B cell (primary cell): Measurements from ENCODE around the gene OTUD6A. TPM values are rescaled to one million over a fixed set of nuclear protein-coding genes. Genes with fewer than 3 reads are reported as not detected.

Source experiments
- ATAC-seq: fragments of 200-7000 bp; cut with Tn5 transposase; one replicate; pipeline ENCODE4 v1.10.0; 2021; ENCODE audit warnings: low read depth, mild to moderate bottlenecking, moderate number of reproducible peaks, moderate library complexity
- CTCF ChIA-PET: fragments of 350-600 bp; sonication (Branson Sonifier 250); formaldehyde crosslinking; loops from one replicate; lab custom pipeline; 2021; ENCODE audit warnings: antibody characterized with exemption, inconsistent platforms; lab: Charles Lee
- POLR2A ChIA-PET: fragments of 350-600 bp; sonication (Branson Sonifier 250); formaldehyde crosslinking; loops from one replicate; lab custom pipeline; 2021; ENCODE audit warnings: antibody characterized with exemption; lab: Charles Lee
- DNase-seq: peaks from one replicate; pipeline ENCODE4 v3.0.0; 2013
- H2AFZ ChIP-seq: 2 replicates; pipeline ENCODE4 v1.6.1; 2012; ENCODE audit warnings: mild to moderate bottlenecking, low read depth, low read length; ENCODE audit not compliant: insufficient read depth, poor library complexity, severe bottlenecking
- H3K27ac ChIP-seq, 2 donors: 1 replicate in 1 of 2; 2 replicates in 1 of 2; pipeline ENCODE4 v1.5.1; 2012 to 2013; ENCODE audit warnings: low read length in 2 of 2, mild to moderate bottlenecking in 2 of 2, moderate library complexity in 1 of 2
- H3K27me3 ChIP-seq, 4 experiments: fragments of 200-600 bp in 1 of 4; sonication (generic) in 1 of 4; replicated peaks in 1 of 4; 1 replicate in 2 of 4; 2 replicates in 2 of 4; pipeline versions ENCODE4 v1.6.1 to v1.7.0; 2013 to 2016; ENCODE audit warnings: low read length in 3 of 4, mild to moderate bottlenecking in 2 of 4, mixed read lengths in 1 of 4, moderate library complexity in 1 of 4; ENCODE audit not compliant: insufficient read depth in 4 of 4, control insufficient read depth in 3 of 4; ENCODE audit errors: control extremely low read depth in 1 of 4
- H3K36me3 ChIP-seq, 2 experiments: replicated peaks in 1 of 2; 1 replicate in 1 of 2; 2 replicates in 1 of 2; pipeline versions ENCODE4 v1.6.1 to v1.7.1; 2013; ENCODE audit warnings: low read length in 1 of 2; ENCODE audit not compliant: insufficient read depth in 2 of 2, control insufficient read depth in 1 of 2; ENCODE audit errors: control extremely low read depth in 1 of 2, extremely low read depth in 1 of 2
- H3K4me1 ChIP-seq, 2 donors: fragments of 200-600 bp in 1 of 2; sonication (generic) in 1 of 2; 1 replicate in 1 of 2; 2 replicates in 1 of 2; pipeline versions ENCODE4 v1.5.1 to v1.6.1; 2013 to 2017; ENCODE audit warnings: low read length in 2 of 2; ENCODE audit not compliant: control insufficient read depth in 2 of 2, insufficient read depth in 2 of 2
- H3K4me2 ChIP-seq: replicated peaks from 2 replicates; pipeline ENCODE3; 2012; ENCODE audit warnings: mild to moderate bottlenecking, low read depth, low read length; ENCODE audit not compliant: poor library complexity, severe bottlenecking
- H3K4me3 ChIP-seq, 5 experiments: fragments of 200-600 bp in 1 of 5; sonication (generic) in 1 of 5; 1 replicate in 3 of 5; 2 replicates in 2 of 5; pipeline versions ENCODE4 v1.5.1 to v1.7.0; 2011 to 2016; ENCODE audit warnings: low read length in 4 of 5, mild to moderate bottlenecking in 4 of 5, low read depth in 2 of 5, control low read depth in 1 of 5, moderate library complexity in 1 of 5; ENCODE audit not compliant: insufficient read depth in 1 of 5; ENCODE audit errors: control extremely low read depth in 1 of 5, extremely low read depth in 1 of 5
- H3K79me2 ChIP-seq: fragments of 200-600 bp; sonication (generic); one replicate; pipeline ENCODE4 v1.6.0; 2016; ENCODE audit warnings: low read length; ENCODE audit not compliant: control insufficient read depth, insufficient read depth
- H3K9ac ChIP-seq: fragments of 200-600 bp; sonication (generic); 2 replicates; pipeline ENCODE4 v1.6.1; 2017; ENCODE audit warnings: mild to moderate bottlenecking, low read length, moderate library complexity
- H3K9me3 ChIP-seq, 3 donors: one replicate each; pipeline versions ENCODE4 v1.6.1 to v1.7.1; 2013; ENCODE audit warnings: low read length in 2 of 3; ENCODE audit not compliant: control insufficient read depth in 2 of 3, insufficient read depth in 1 of 3; ENCODE audit errors: control extremely low read depth in 1 of 3
- H4K20me1 ChIP-seq: 2 replicates; pipeline ENCODE4 v1.6.0; 2012; ENCODE audit warnings: mild to moderate bottlenecking, low read length; ENCODE audit not compliant: insufficient read depth, control insufficient read depth, poor library complexity, severe bottlenecking
- H3K27ac Mint-ChIP-seq: one replicate; pipeline ENCODE4 v1.8.0; 2021; ENCODE audit warnings: mixed read lengths
- H3K27me3 Mint-ChIP-seq: one replicate; pipeline ENCODE4 v1.8.0; 2021; ENCODE audit warnings: mixed read lengths
- H3K4me1 Mint-ChIP-seq: one replicate; pipeline ENCODE4 v1.8.0; 2021; ENCODE audit warnings: mixed read lengths
- H3K4me3 Mint-ChIP-seq: one replicate; pipeline ENCODE4 v1.8.0; 2021; ENCODE audit warnings: mixed read lengths
- H3K9me3 Mint-ChIP-seq: one replicate; pipeline ENCODE4 v1.8.0; 2022; ENCODE audit warnings: mixed read lengths; ENCODE audit not compliant: insufficient read depth
- EZH2 ChIP-seq: IDR thresholded peaks from 2 replicates; pipeline ENCODE4 v1.6.1; 2012; ENCODE audit warnings: borderline replicate concordance, low read depth, mild to moderate bottlenecking, moderate library complexity, low read length; ENCODE audit not compliant: insufficient read depth, poor library complexity, severe bottlenecking
- WGBS: methylation state at CpG from one replicate; pipeline ENCODE4 v1.1.5; 2013; ENCODE audit warnings: missing lambda C conversion rate; ENCODE audit not compliant: insufficient coverage; 5-methylcytosine and 5-hydroxymethylcytosine counted together
- intact Hi-C: fragments of 100-400 bp; cut with micrococcal nuclease; formaldehyde crosslinking; loops from one replicate; pipeline ENCODE4 v1.10.0; 2022
- polyA plus RNA-seq: library from polyadenylated mRNA; depleted of rRNA; stranded (reverse); fragments of >200 nt; gene quantifications from 2 replicates; pipeline ENCODE4 v1.2.3, GENCODE V29; 2012
- total RNA-seq, 2 donors: library from RNA; stranded (reverse); fragments of 120-200 nt in 1 of 2; gene quantifications; 1 replicate in 1 of 2; 2 replicates in 1 of 2; pipeline versions ENCODE4 v1.2.3 to v1.2.4, GENCODE V29; 2013 to 2022
- TF ChIP-seq, protein P1 (sequence below): fragments of 200-600 bp; IDR thresholded peaks from one replicate; pipeline ENCODE4 v1.8.0; 2022; ENCODE audit warnings: antibody characterized with exemption, mild to moderate bottlenecking

Gene OTUD6A
- total and polyA plus RNA-seq, 2 donors (not counting 1 experiment from before 2014, with no cell fraction given): not detected

DNA sequence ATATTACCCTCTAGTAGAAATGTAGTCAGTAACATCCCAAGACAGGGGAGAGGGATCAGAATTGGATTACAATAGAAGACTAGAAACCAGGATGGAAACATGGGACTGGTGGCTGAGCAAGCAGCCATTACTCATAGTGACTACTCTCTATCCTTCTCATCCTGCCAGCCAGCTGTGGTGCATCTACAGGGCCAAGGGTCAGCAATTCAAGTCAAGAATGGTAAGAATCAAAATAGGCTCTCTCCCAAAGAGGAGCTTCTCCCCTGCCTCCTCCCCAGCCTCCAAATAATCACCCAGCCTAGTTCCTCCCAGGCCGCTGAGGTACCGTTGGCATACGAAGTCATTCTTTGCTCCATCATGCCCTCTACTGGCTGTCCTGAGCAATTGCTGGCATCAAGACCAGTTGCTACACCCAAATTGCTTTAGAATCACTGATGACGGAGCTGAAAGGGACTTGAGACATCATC, 31.9 kb upstream of the OTUD6A start:
- DNase-seq: peak; percentile 28
- H4K20me1 ChIP-seq: no peaks in the 10 kb centered on the region
- POLR2A ChIA-PET: no interaction called here
- no peak overlapping the region for H3K27ac Mint-ChIP-seq
- no peak overlapping the region for H2AFZ ChIP-seq
- H3K27me3 ChIP-seq: no peaks in the 10 kb centered on the region
- no CpG with 5 or more reads among the region's 4 CpGs for WGBS
- H3K36me3 ChIP-seq: no peaks in the 10 kb centered on the region
- H3K4me3 ChIP-seq: no peak overlapping the region
- H3K27ac ChIP-seq: no peak overlapping the region
- no peaks in the 10 kb centered on the region for H3K9me3 ChIP-seq
- H3K4me1 ChIP-seq: no peaks in the 10 kb centered on the region
- H3K9me3 Mint-ChIP-seq: no peaks in the 10 kb centered on the region
- TF ChIP-seq, protein P1, sequence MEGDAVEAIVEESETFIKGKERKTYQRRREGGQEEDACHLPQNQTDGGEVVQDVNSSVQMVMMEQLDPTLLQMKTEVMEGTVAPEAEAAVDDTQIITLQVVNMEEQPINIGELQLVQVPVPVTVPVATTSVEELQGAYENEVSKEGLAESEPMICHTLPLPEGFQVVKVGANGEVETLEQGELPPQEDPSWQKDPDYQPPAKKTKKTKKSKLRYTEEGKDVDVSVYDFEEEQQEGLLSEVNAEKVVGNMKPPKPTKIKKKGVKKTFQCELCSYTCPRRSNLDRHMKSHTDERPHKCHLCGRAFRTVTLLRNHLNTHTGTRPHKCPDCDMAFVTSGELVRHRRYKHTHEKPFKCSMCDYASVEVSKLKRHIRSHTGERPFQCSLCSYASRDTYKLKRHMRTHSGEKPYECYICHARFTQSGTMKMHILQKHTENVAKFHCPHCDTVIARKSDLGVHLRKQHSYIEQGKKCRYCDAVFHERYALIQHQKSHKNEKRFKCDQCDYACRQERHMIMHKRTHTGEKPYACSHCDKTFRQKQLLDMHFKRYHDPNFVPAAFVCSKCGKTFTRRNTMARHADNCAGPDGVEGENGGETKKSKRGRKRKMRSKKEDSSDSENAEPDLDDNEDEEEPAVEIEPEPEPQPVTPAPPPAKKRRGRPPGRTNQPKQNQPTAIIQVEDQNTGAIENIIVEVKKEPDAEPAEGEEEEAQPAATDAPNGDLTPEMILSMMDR: peak; percentile 34
- TF ChIP-seq EZH2: no peak
- H3K9ac ChIP-seq: no peak overlapping the region
- H3K4me2 ChIP-seq: no peak overlapping the region
- CTCF ChIA-PET: interaction anchor here (1.0 to 2.5 kb wide), 3 partner anchors 16 to 493 kb away, joined by 3 to 9 read pairs (median 3); no protein-coding TSS in a partner anchor
- no peak overlapping the region for H3K4me3 Mint-ChIP-seq
- ATAC-seq: no peak
- H3K79me2 ChIP-seq: no peaks in the 10 kb centered on the region
- peaks cover 7% of the 10 kb centered on the region for H3K27me3 Mint-ChIP-seq
- intact Hi-C loops: loop anchor here (5.0 kb wide), 1 partner anchor 493 kb away; no protein-coding TSS in a partner anchor
- H3K4me1 Mint-ChIP-seq: no peaks in the 10 kb centered on the region

GRCh38 chrX:70032792-70033191, 29.5 kb upstream of the OTUD6A start:
- CTCF ChIA-PET: interaction anchor here (0.8 kb wide), 1 partner anchor 9 kb away, joined by 3 read pairs; no protein-coding TSS in a partner anchor
- Histone ChIP-seq H3K27me3 (no peaks in the 10 kb centered on the region), H3K4me3 (no peak overlapping the region), H4K20me1 (no peaks in the 10 kb centered on the region), H3K9ac (no peak overlapping the region), H3K79me2 (no peaks in the 10 kb centered on the region), H3K9me3 (no peaks in the 10 kb centered on the region), H3K4me1 (no peaks in the 10 kb centered on the region), H3K36me3 (no peaks in the 10 kb centered on the region), H3K27ac (no peak overlapping the region), H2AFZ (no peak overlapping the region), H3K4me2 (no peak overlapping the region)
- ATAC-seq (no peak), DNase-seq (no peak)
- Mint-ChIP-seq H3K4me3 (no peak overlapping the region), H3K4me1 (no peaks in the 10 kb centered on the region), H3K27me3 (peaks cover 3% of the 10 kb centered on the region), H3K9me3 (no peaks in the 10 kb centered on the region), H3K27ac (no peak overlapping the region)
- intact Hi-C loops: loop anchor here (5.0 kb wide), 1 partner anchor 495 kb away; no protein-coding TSS in a partner anchor
- POLR2A ChIA-PET: no interaction called here
- TF ChIP-seq, protein P1: no peak
- TF ChIP-seq EZH2: no peak
- 100% methylated on average over 1 of the region's 2 CpGs for WGBS
